Measurements from ENCODE around the gene CCNB1IP1.

Gene CCNB1IP1

DNA sequence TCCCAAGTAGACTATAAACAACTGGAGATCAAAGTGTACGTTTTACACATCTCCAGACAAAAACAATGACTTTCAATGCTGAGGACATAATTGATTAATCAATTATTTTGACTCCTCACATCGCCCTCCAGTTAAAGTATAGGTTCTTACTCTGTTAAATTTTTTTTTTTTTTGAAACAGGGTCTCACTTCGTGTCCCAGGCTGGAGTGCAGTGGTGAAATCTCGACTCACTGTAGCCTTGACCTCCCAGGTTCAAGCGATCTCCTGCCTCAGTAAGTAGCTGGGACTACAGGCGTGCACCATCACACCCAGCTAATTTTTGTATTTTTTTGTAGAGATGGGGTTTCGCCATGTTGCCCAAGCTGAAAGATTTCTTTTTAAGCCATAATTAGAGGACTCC, 938 bp upstream of the CCNB1IP1 start:
- Histone ChIP-seq H3K4me1 (peaks cover 41% of the 10 kb centered on the region), H3K9ac (no peak overlapping the region), H3K27ac (no peak overlapping the region), H3K36me3 (peaks cover 7% of the 10 kb centered on the region), H3K9me3 (no peaks in the 10 kb centered on the region), H4K20me1 (peaks cover 24% of the 10 kb centered on the region), H3K4me2 (peak overlapping the region; percentile 73), H3K4me3 (no peak overlapping the region), H3K27me3 (no peaks in the 10 kb centered on the region)
- TF ChIP-seq Cebpa-rat (IDR thresholded peaks at IDR 0.05) = no peak

DNA sequence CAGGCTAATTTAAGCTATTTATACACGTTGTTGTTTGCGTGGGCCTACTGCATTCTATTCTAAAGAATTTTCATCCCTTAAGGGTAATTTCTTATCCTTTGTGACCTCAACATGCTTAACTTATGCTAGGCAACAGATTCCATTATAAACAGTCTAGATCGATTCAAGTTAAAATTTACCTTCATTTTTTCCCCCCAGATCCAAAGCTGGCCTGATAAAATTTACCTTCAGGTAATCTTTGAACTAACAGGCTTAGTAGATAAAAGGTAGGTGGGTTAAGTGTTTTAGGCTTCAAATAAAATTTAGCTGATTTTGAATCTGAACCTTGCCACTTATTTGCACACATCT, 389 bp upstream of the CCNB1IP1 start:
- Histone ChIP-seq H3K4me3 (peak overlapping the region; percentile 74), H4K20me1 (peaks cover 30% of the 10 kb centered on the region), H3K9me3 (no peaks in the 10 kb centered on the region), H3K27me3 (no peaks in the 10 kb centered on the region), H3K27ac (peak overlapping the region; percentile 75; the same call in 1 of the 2 replicates), H3K36me3 (peaks cover 12% of the 10 kb centered on the region), H3K4me2 (peak overlapping the region; percentile 73), H3K4me1 (peaks cover 45% of the 10 kb centered on the region), H3K9ac (peak overlapping the region; percentile 87)
- no peak for TF ChIP-seq Cebpa-rat (IDR thresholded peaks at IDR 0.05)

DNA sequence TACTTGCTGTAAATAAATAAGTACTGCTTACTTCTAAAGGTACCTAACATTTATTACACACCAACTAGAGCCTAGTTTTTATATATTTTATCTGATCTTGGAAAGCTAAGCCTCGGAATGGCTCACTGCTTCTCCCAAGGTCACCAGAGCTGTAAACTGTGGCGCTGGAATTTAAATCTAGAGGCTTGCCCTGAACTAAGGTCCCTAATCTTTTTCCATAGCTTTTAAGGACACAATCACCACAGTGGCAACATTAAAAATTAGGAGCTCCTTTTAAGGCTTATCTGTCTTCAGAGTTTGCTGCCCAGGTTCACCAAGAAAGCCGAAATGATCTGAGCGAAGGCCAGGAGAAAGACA, 670 bp downstream of the CCNB1IP1 start:
- Histone ChIP-seq H3K36me3 (peaks cover 13% of the 10 kb centered on the region), H3K4me3 (peak overlapping the region; percentile 74), H4K20me1 (peaks cover 40% of the 10 kb centered on the region), H3K27me3 (no peaks in the 10 kb centered on the region), H3K9ac (peak overlapping the region; percentile 87), H3K4me1 (peaks cover 54% of the 10 kb centered on the region), H3K9me3 (no peaks in the 10 kb centered on the region), H3K4me2 (peak overlapping the region; percentile 73), H3K27ac (peak overlapping the region; percentile 75)
- no peak for TF ChIP-seq Cebpa-rat (IDR thresholded peaks at IDR 0.05)

DNA sequence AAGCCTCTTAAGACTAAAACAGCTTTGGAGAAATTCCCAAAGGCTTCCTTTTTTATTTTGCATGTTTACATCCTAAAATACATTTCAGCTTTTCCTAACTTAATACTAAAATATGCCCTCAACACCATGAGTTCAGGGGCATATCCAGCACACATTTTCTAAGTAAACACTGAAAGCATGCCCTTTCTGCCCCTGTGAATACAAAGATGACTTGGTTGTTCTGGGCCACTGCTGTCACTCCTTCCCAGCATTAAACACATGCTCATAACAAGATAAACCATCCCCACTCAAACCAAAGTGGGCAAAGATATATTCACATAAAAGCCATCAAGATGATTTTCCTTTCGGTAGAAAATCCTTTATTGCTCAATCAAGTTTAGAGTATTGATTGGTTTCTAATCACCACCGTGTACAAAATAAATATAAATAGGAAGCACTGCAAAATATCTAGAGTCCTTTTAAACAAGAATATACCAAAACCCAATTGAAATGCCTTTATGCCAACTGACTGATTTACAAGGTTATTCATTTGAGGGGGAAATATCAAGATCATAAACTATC, 1.9 kb downstream of the CCNB1IP1 start:
- Histone ChIP-seq H3K4me1 (peaks cover 55% of the 10 kb centered on the region), H3K9ac (no peak overlapping the region), H4K20me1 (peaks cover 51% of the 10 kb centered on the region), H3K27ac (no peak overlapping the region), H3K9me3 (no peaks in the 10 kb centered on the region), H3K27me3 (no peaks in the 10 kb centered on the region), H3K4me2 (peak overlapping the region; percentile 73), H3K36me3 (peaks cover 21% of the 10 kb centered on the region), H3K4me3 (0 out of 2 replicates have a peak overlapping the region, but pooled peaks have one; percentile 74)
- TF ChIP-seq Cebpa-rat (IDR thresholded peaks at IDR 0.05) = no peak

DNA sequence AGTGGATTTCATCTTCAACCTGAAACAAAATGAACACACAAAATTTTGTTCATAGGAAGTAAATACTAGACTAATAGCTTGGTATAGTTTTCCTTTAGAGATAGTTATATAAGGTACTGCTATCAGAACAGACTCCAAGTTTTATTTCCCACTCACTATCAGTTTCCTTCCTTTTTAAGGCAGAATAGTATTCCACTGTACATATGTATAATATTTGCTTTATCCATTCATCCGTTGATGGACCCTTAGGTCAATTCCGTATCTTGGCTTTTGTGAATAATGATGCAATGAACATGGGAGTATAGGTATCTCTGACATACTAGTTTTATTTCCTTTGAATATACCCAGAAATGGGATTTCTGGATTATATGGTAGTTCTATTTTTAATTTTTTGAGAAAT, 3.7 kb downstream of the CCNB1IP1 start:
- Histone ChIP-seq H4K20me1 (peaks cover 51% of the 10 kb centered on the region), H3K9me3 (no peaks in the 10 kb centered on the region), H3K4me3 (no peak overlapping the region), H3K9ac (no peak overlapping the region), H3K36me3 (peaks cover 37% of the 10 kb centered on the region), H3K27me3 (no peaks in the 10 kb centered on the region), H3K4me2 (no peak overlapping the region), H3K27ac (no peak overlapping the region), H3K4me1 (peaks cover 51% of the 10 kb centered on the region)
- TF ChIP-seq Cebpa-rat (IDR thresholded peaks at IDR 0.05) = no peak

DNA sequence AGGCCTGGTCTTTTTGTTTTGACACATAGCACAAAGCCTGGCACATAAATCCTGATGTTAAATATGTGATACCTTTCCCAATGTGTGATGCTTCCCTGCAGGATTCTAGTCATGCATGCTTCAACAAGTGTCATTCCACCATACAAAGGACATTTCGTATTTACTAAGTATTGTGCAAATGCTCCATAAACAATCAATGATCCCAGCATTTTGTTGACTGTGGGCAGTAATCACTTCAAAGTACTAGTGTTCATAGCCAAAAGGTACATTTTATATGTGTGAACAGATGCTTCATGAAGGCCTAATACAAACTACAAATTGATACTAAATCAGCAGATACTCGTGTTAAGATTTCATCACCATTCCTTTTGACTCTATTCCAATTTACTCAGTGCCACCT, 4.4 kb downstream of the CCNB1IP1 start:
- H3K27ac ChIP-seq = no peak overlapping the region
- peaks cover 45% of the 10 kb centered on the region for H3K4me1 ChIP-seq
- H3K36me3 ChIP-seq = peaks cover 43% of the 10 kb centered on the region
- H3K4me3 ChIP-seq = no peak overlapping the region
- H3K9me3 ChIP-seq = no peaks in the 10 kb centered on the region
- H4K20me1 ChIP-seq = peaks cover 51% of the 10 kb centered on the region
- TF ChIP-seq Cebpa-rat (IDR thresholded peaks at IDR 0.05) = no peak
- H3K27me3 ChIP-seq = no peaks in the 10 kb centered on the region
- no peak overlapping the region for H3K9ac ChIP-seq
- no peak overlapping the region for H3K4me2 ChIP-seq

DNA sequence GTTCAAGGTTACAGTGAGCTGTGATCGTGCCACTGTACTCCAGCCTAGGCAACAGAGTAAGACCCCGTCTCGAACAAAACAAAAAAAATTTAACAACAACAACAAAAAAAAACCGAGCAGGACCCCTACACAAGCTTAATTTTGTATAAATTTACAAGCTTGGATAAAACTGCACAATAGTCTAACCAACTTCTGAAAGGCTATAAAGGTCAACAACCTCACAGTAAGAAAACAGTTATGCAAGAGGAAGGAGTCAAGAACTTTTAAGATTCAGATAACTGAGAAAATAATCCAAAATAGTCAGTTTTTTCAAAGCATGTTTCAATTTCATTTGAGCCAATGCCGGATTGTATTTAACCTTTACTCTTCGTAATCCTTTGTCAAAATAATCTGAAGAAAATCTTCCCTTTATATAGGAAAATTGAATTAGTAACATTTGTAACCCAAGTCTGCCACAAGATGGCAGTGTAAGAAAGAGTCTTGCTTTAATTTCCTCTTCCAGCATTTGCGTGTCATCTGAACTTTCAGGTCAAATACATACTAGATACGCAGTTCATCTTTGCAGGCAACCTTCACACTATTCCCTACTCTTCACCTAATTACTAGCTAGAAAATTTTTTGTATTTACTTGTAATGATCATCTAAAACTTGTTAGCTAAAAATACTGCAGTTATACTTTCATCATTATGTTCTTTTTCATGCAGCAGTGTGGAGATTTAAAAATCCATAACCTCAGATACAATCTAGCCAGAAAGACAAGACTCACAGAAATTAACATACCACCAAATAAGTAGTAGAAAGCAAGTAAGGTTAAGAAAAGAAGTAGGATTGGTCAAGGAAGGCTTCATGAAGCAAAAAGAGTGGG, 5.8 kb downstream of the CCNB1IP1 start:
- Histone ChIP-seq H4K20me1 (peaks cover 55% of the 10 kb centered on the region), H3K27ac (no peak overlapping the region), H3K4me2 (peak overlapping the region; percentile 7; the same call in 1 of the 2 replicates)

DNA sequence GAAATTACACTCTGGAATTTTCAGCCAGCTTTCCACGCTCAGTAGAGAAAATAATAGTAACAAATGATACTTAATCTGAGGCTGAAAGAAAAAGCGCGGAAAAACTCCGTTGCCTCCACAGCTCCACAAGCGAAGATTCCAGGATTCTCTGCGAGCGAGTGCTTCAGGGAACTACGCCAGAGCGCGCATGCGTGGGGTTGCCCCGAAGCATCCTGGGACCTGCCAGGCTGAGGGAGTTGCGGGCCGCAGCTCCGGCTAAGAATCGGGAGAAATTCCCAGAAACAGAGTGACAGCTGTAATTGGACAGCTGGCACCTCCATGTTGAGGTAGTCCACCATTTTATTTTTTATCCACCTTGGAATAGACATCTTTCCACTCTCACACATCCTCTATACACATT, 15.4 kb downstream of the CCNB1IP1 start:
- H4K20me1 ChIP-seq = peaks cover 72% of the 10 kb centered on the region
- no peak overlapping the region for H3K9ac ChIP-seq
- H3K4me2 ChIP-seq = no peak overlapping the region
- H3K4me3 ChIP-seq = no peak overlapping the region
- H3K9me3 ChIP-seq = no peaks in the 10 kb centered on the region
- TF ChIP-seq Cebpa-rat (IDR thresholded peaks at IDR 0.05) = no peak
- no peak overlapping the region for H3K27ac ChIP-seq
- no peaks in the 10 kb centered on the region for H3K27me3 ChIP-seq
- no peaks in the 10 kb centered on the region for H3K4me1 ChIP-seq
- H3K36me3 ChIP-seq = peaks cover 99% of the 10 kb centered on the region

More for the DNA sequence above, 5.8 kb downstream of the CCNB1IP1 start:
- TF ChIP-seq Cebpa-rat (IDR thresholded peaks at IDR 0.05) = no peak
- no peaks in the 10 kb centered on the region for H3K9me3 ChIP-seq
- H3K4me3 ChIP-seq = no peak overlapping the region
- no peaks in the 10 kb centered on the region for H3K27me3 ChIP-seq
- peaks cover 41% of the 10 kb centered on the region for H3K4me1 ChIP-seq
- no peak overlapping the region for H3K9ac ChIP-seq
- H3K36me3 ChIP-seq = peaks cover 57% of the 10 kb centered on the region

DNA sequence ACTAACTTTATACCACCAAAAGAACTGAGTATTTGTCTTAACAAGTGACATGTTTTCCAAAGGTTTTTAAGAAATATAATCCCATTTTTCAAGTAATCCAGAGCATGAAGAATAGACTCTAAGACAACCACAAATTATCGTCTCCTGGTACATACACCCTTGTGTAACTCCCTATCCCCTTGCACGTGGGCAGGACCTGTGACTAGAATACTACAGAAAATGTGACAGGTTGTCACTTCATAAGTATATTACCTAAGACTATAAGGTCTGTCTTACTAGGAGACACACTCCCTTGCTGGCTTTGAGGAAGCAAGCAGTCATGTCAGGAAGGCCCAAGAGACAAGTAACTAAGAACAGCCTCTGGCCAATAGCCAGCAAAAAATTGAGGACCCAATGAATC, 19.1 kb downstream of the CCNB1IP1 start:
- TF ChIP-seq Cebpa-rat (IDR thresholded peaks at IDR 0.05) = no peak
- no peaks in the 10 kb centered on the region; the same call in 1 of the 2 replicates for H3K9me3 ChIP-seq
- H3K4me1 ChIP-seq = no peaks in the 10 kb centered on the region
- no peaks in the 10 kb centered on the region for H3K27me3 ChIP-seq
- H3K27ac ChIP-seq = no peak overlapping the region
- no peak overlapping the region for H3K9ac ChIP-seq
- H3K4me3 ChIP-seq = no peak overlapping the region
- peaks cover 79% of the 10 kb centered on the region for H3K36me3 ChIP-seq
- H4K20me1 ChIP-seq = peaks cover 49% of the 10 kb centered on the region
- no peak overlapping the region for H3K4me2 ChIP-seq

DNA sequence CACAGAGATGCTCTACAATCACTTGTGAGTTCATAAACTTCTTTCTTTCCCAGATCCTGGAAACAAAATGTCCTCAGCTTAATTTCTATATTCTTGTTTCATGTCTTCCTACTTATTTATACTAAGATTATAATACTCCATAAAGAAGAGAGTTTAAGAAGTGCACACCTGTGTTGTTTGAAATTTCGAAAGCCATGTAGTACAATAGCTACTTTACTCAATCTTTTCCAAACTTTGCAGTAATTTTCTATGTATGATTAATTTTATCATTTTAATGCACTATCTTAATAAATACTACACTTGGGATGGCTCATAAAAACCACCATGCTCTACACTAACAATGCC, 27.0 kb downstream of the CCNB1IP1 start:
- Histone ChIP-seq H3K9me3 (no peaks in the 10 kb centered on the region), H4K20me1 (0 out of 2 replicates have a peak, but pooled peaks cover 7% of the 10 kb centered on the region), H3K27ac (no peak overlapping the region), H3K4me3 (peak overlapping the region; percentile 75), H3K36me3 (peaks cover 11% of the 10 kb centered on the region), H3K9ac (no peak overlapping the region), H3K27me3 (no peaks in the 10 kb centered on the region), H3K4me2 (no peak overlapping the region), H3K4me1 (peaks cover 15% of the 10 kb centered on the region)
- no peak for TF ChIP-seq Cebpa-rat (IDR thresholded peaks at IDR 0.05)

Data from BLaER1 (cell line).